CD1c-positive myeloid dendritic cell (primary cell): Measurements from ENCODE around the gene C1QB.

Source experiments
- DNase-seq: peaks from one replicate; pipeline ENCODE4 v3.0.0-alpha.2; 2016; ENCODE audit errors: extremely low spot score

The C1QB gene

GRCh38 chr1:22633697-22634463, 19.2 kb upstream of the C1QB start:
- no peak for DNase-seq

DNA sequence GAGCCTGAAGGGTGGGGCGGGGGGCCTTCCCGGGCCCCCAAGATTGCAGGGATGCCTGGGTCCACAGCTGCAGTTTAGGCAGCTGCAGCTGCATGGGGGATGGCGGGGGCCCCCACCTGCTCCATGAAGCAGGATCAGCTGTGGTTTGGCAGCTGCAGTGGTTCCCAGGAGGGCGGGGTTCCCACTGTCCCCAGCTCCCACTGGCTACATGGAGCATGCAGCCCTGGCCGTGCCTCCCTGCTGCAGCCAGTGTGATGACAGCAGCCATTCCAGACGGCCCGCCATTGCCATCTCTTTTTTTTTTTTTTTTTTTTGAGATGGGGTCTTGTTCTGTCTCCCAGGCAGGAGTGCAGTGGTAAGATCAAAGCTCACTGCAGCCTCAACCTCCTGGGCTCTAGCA, 17.6 kb upstream of the C1QB start:
- DNase-seq, result no peak

DNA sequence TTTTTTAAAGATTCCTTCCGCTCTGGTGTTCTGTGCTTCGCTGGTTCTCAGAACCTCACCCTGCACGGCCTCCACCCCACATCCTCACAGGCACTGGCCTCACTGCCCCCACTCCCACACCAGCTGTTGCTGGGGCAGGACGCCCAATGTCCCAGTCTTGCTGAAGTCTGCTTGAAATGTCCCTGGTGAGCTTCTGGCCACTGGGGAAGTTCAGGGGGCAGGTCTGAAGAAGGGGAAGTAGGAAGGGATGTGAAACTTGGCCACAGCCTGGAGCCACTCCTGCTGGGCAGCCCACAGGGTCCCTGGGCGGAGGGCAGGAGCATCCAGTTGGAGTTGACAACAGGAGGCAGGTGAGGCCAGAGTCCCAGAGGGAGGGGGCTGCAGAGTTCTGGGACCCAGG, 16.7 kb upstream of the C1QB start, which contains the start of gene C1QA:
TSS of gene C1QA (plus strand) at position 276 of the 400 bp plus-strand sequence. CDS start 989 bp downstream, outside the sequence.
- peak; percentile 91 for DNase-seq

- DNase-seq, result no peak
Observed at GRCh38 chr1:22636927-22637326, 16.1 kb upstream of the C1QB start.

GRCh38 chr1:22637907-22638445, 15.1 kb upstream of the C1QB start:
- DNase-seq, result no peak

DNA sequence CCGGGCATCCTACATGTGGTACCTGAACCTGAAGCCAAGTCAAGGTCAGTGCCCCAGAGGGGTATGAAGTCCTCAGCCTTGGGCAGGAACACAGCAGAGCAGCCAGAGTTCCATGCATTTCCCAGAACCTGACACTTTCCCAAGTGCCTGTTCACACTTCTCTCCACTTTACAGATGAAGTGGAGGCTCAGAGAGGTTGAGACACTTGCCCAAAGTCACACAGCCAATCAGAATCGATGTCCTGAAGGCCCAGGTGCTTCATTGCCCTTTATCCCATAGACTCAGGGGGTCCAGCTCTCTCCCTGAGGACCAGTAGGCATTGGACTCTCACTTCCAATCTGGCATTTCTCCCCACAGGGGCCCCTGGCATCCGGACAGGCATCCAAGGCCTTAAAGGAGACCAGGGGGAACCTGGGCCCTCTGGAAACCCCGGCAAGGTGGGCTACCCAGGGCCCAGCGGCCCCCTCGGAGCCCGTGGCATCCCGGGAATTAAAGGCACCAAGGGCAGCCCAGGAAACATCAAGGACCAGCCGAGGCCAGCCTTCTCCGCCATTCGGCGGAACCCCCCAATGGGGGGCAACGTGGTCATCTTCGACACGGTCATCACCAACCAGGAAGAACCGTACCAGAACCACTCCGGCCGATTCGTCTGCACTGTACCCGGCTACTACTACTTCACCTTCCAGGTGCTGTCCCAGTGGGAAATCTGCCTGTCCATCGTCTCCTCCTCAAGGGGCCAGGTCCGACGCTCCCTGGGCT, 14.4 kb upstream of the C1QB start:
- DNase-seq, result no peak

- peak; percentile 17 for DNase-seq
Observed at GRCh38 chr1:22639286-22639685, 13.8 kb upstream of the C1QB start.

- no peak for DNase-seq
Observed at GRCh38 chr1:22641247-22641646, 11.8 kb upstream of the C1QB start.

DNA sequence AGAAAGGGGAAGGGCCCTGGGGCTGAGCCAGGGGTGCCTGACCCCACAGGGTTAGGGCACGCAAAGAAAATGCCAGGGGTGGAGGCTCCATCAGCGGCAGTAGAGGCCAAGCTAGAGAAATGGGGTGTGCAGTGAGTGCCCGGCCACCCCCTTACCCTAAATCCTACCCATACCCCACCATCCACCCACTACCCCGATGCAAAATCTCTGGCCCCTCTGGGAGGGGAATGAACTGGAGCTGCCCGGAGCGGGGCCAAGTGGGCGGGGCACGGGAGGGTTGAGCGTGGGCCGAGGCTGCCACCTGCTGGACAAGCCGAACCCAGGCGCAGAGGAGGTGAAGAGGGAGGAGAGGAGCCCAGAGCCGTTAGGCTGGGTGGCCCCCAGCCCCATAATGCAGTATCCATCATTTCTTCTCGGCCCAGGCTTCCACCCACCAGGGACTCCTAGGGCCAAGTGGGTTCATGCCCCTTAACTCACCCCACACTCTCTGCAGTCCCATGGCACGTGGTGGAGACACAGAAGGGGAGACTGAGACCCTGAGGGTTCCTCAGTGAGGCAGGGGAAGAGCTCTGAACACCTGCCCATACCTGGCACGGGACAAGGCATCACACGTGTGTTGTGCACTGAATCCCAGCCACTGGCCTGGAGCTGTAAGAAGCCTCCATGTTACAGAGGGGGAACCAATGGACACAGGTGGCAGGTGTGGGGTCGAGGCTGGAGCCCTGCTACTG, 11.0 kb upstream of the C1QB start:
- peak; percentile 79 for DNase-seq

DNA sequence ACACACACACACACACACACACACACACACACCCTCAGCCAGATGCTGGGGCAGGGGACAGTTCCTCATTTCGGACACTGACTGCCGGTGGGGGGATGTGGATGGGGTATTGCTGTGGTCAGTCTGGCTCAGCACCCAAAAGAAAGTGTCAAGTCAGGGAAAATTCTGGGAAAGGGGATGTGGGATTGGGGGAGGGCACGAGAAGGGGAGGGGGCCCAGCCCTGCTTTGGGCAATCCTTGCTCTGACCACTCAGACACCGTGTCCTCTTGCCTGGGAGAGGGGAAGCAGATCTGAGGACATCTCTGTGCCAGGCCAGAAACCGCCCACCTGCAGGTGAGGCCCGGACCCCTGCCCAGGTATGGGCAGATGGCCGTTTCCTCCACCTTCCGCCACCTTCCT, 9.7 kb upstream of the C1QB start, which contains the start of gene C1QC:
TSS of gene C1QC (plus strand) at position 253 of the 400 bp plus-strand sequence. CDS start 391 bp downstream, outside the sequence.
- peak; percentile 62 for DNase-seq

DNA sequence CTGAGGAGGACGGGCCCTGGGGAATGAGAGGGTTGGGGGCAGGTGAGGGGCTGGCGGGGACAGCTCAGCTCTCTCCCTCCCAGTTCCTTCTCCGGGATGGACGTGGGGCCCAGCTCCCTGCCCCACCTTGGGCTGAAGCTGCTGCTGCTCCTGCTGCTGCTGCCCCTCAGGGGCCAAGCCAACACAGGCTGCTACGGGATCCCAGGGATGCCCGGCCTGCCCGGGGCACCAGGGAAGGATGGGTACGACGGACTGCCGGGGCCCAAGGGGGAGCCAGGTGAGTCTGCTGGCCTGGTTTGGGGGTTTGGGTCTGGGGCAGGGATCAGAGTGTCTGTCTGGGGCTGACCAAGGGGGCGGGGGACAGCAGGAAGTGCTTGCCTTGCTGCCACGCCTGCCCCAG, 9.1 kb upstream of the C1QB start:
- no peak for DNase-seq

DNA sequence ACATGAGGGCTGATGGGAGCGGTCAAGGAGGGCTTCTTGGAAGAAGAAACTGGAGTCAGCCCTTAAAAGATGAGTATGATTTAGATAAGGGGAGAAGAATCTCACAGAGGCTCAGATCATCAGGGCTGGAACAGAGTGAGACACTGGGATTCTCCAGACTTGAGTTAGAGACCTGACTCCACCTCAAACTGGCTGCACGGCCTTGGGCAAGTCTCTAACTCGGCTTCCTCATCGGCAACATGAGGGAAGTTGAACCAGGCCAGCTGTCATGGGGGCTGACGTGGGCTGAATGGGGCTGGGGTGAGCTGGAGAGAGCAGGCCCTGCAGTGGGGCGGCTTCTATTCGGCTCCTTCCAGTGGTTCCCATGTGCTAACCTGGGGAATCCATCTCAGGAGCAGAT, 7.1 kb upstream of the C1QB start:
- peak; percentile 77 for DNase-seq

- DNase-seq, result peak; percentile 58
Observed at GRCh38 chr1:22646384-22646783, 6.7 kb upstream of the C1QB start.

DNA sequence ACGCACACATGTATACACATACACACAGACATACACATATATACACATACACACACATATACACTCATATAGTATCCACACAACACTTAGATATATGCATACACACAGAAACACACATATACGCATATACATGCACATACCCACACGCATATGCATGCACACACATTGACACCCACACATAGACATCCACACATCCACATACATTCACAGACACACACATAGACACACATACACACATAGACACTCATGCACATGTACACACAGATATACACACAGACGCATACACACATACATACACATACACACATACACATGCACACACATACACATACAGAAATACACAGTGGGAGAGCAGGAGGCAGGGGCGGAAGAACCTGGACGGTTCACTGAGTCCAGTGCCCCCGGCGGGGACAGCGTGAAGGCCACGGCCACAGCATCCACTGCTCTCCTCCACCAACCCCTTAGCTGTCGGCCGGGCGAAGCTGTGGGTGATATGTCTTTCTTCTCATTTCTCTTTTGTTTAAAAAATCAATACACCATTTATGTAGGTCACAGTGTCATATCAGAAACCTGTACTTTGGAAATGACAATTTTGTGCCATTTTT, 2.8 kb upstream of the C1QB start:
- no peak for DNase-seq

GRCh38 chr1:22651941-22652856, 837 bp upstream of the C1QB start:
- peak; percentile 48 for DNase-seq

- DNase-seq, result no peak
Observed at GRCh38 chr1:22654692-22655091, 1.7 kb downstream of the C1QB start.

- no peak for DNase-seq
Observed at GRCh38 chr1:22658385-22659163, 5.5 kb downstream of the C1QB start.

GRCh38 chr1:22660716-22661241, 7.7 kb downstream of the C1QB start:
- no peak for DNase-seq

DNA sequence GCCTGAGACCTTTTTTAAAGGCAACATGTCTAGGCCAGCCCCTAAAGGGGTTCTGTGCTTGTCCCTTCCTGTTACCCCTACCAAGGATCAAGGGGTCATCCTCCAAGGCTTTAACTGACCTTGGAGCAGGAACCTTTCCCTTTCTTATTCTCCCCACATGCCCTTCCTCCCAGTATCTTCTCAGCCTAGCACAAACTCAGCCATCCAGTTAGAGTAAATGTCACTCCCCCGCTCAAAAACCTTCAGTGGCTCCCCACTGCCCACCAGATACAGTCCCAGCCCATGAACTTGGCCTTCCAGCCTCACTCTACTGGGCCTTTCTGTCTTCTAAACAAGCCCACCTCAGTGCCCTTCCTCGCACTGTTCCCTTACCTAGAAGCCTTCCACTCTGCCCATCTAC, 8.8 kb downstream of the C1QB start:
- DNase-seq, result no peak
